Liver (tissue), 9 donors: ENCODE data around the gene ADAMTS20. TPM values are rescaled to one million over a fixed set of nuclear protein-coding genes. Genes with fewer than 3 reads are reported as not detected.

ENCODE experiments used
- DNase-seq: peaks from one replicate; pipeline ENCODE4 v3.0.0-alpha.2; 2017; ENCODE audit warnings: low spot score
- H3K27ac ChIP-seq, 2 donors: one replicate each; pipeline ENCODE4 v1.7.0; 2013; ENCODE audit warnings: inconsistent platforms in 2 of 2, low read length in 2 of 2, control low read depth in 1 of 2, low read depth in 1 of 2, mild to moderate bottlenecking in 1 of 2
- H3K27me3 ChIP-seq, 4 donors: one replicate each; pipeline versions ENCODE4 v1.6.1 to v1.7.0; 2013; ENCODE audit warnings: low read length in 3 of 4, inconsistent platforms in 1 of 4, mild to moderate bottlenecking in 1 of 4, moderate library complexity in 1 of 4; ENCODE audit not compliant: control insufficient read depth in 4 of 4, insufficient read depth in 4 of 4
- H3K36me3 ChIP-seq, 4 donors: one replicate each; pipeline versions ENCODE4 v1.6.1 to v1.7.0; 2013; ENCODE audit warnings: low read length in 3 of 4, mild to moderate bottlenecking in 3 of 4, low read depth in 1 of 4, moderate library complexity in 1 of 4; ENCODE audit not compliant: control insufficient read depth in 4 of 4, insufficient read depth in 3 of 4
- H3K4me1 ChIP-seq, 4 donors: one replicate each; pipeline versions ENCODE4 v1.6.1 to v1.7.0; 2013; ENCODE audit warnings: low read length in 3 of 4, mild to moderate bottlenecking in 3 of 4, moderate library complexity in 1 of 4; ENCODE audit not compliant: control insufficient read depth in 4 of 4, insufficient read depth in 4 of 4
- H3K4me3 ChIP-seq, 3 donors: one replicate each; pipeline versions ENCODE4 v1.6.1 to v1.7.0; 2013; ENCODE audit warnings: low read length in 3 of 3, control low read depth in 1 of 3, low read depth in 1 of 3, mild to moderate bottlenecking in 1 of 3
- H3K9ac ChIP-seq, 2 donors: one replicate each; pipeline ENCODE4 v1.7.0; 2013; ENCODE audit warnings: low read length in 2 of 2, mild to moderate bottlenecking in 2 of 2, moderate library complexity in 2 of 2, control low read depth in 1 of 2, low read depth in 1 of 2
- H3K9me3 ChIP-seq, 4 donors: one replicate each; pipeline versions ENCODE4 v1.6.1 to v1.7.0; 2013; ENCODE audit warnings: low read length in 3 of 4; ENCODE audit not compliant: control insufficient read depth in 4 of 4
- EGR1 ChIP-seq, 2 donors: IDR thresholded peaks; 2 replicates each; pipeline ENCODE4 v1.6.1; 2016 to 2018; ENCODE audit warnings: antibody characterized with exemption in 2 of 2, low read depth in 2 of 2
- FOXA1 ChIP-seq: IDR thresholded peaks from 2 replicates; pipeline ENCODE4 v1.6.1; 2016; ENCODE audit warnings: antibody characterized with exemption
- FOXA2 ChIP-seq: IDR thresholded peaks from 2 replicates; pipeline ENCODE4 v1.6.1; 2016; ENCODE audit warnings: antibody characterized with exemption
- GABPA ChIP-seq, 2 donors: IDR thresholded peaks in 1 of 2; conservative IDR thresholded peaks in 1 of 2; 2 replicates each; pipeline ENCODE4 v1.6.1; 2016; ENCODE audit warnings: antibody characterized with exemption in 2 of 2, mild to moderate bottlenecking in 1 of 2, moderate library complexity in 1 of 2
- HNF4A ChIP-seq, 2 donors: conservative IDR thresholded peaks; 2 replicates each; pipeline ENCODE4 v1.6.1; 2016; ENCODE audit warnings: antibody characterized with exemption in 2 of 2, mild to moderate bottlenecking in 2 of 2
- HNF4G ChIP-seq: IDR thresholded peaks from 2 replicates; pipeline ENCODE4 v1.6.1; 2016; ENCODE audit warnings: antibody characterized with exemption
- JUND ChIP-seq, 2 donors: IDR thresholded peaks; 2 replicates each; pipeline ENCODE4 v1.6.1; 2016; ENCODE audit warnings: antibody characterized with exemption in 2 of 2
- NR2F2 ChIP-seq: IDR thresholded peaks from 2 replicates; pipeline ENCODE4 v1.6.1; 2016; ENCODE audit warnings: antibody characterized with exemption
- RAD21 ChIP-seq, 2 donors: IDR thresholded peaks; 2 replicates each; pipeline ENCODE4 v1.6.1; 2016; ENCODE audit warnings: antibody characterized with exemption in 2 of 2, mild to moderate bottlenecking in 2 of 2
- RXRA ChIP-seq, 2 donors: IDR thresholded peaks; 2 replicates each; pipeline ENCODE4 v1.6.1; 2017 to 2018; ENCODE audit warnings: antibody characterized with exemption in 2 of 2, mild to moderate bottlenecking in 1 of 2
- SP1 ChIP-seq: IDR thresholded peaks from 2 replicates; pipeline ENCODE4 v1.6.1; 2018; ENCODE audit warnings: antibody characterized with exemption, mild to moderate bottlenecking
- TAF1 ChIP-seq: conservative IDR thresholded peaks from 2 replicates; pipeline ENCODE4 v1.6.1; 2016; ENCODE audit warnings: antibody characterized with exemption, mild to moderate bottlenecking
- YY1 ChIP-seq: IDR thresholded peaks from 2 replicates; pipeline ENCODE4 v1.6.1; 2016; ENCODE audit warnings: antibody characterized with exemption, mild to moderate bottlenecking
- WGBS: extraction: QIAGEN DNeasy Blood & Tissue Kit; methylation state at CpG from one replicate; pipeline ENCODE4 v1.1.7; 2013; 5-methylcytosine and 5-hydroxymethylcytosine counted together
- polyA plus RNA-seq, 2 donors: library from polyadenylated mRNA; stranded (reverse) in 1 of 2; unstranded in 1 of 2; fragments of 200-250 nt in 1 of 2; fragments of >200 nt in 1 of 2; fragmentation: Nextera tagmentation in 1 of 2; extraction: Ambion mirVana in 1 of 2; gene quantifications; one replicate each; pipeline versions ENCODE4 v1.2.1 to v1.2.3, GENCODE V29; 2013 to 2015
- total RNA-seq, 2 donors: library from RNA; depleted of rRNA; stranded (reverse); fragments of >200 nt; gene quantifications; one replicate each; pipeline ENCODE4 v1.2.3, GENCODE V29; 2014
- TF ChIP-seq, protein P1 (sequence below): IDR thresholded peaks from 2 replicates; pipeline ENCODE4 v1.6.1; 2016; ENCODE audit warnings: antibody characterized with exemption
- TF ChIP-seq, protein P2 (sequence below): IDR thresholded peaks from 2 replicates; pipeline ENCODE4 v1.6.1; 2016; ENCODE audit warnings: antibody characterized with exemption
- TF ChIP-seq, protein P3 (sequence below): IDR thresholded peaks from 2 replicates; pipeline ENCODE4 v1.6.1; 2016; ENCODE audit warnings: antibody characterized with exemption
- TF ChIP-seq, protein P4 (sequence below): IDR thresholded peaks from 2 replicates; pipeline ENCODE4 v1.6.1; 2016; ENCODE audit warnings: antibody characterized with exemption, mild to moderate bottlenecking
- TF ChIP-seq, protein P5 (sequence below): fragments of 150-350 bp; IDR thresholded peaks from 2 replicates; pipeline ENCODE4 v1.5.1; 2017; ENCODE audit warnings: improper control_type of control experiment, low read depth, low read length; ENCODE audit not compliant: missing input control
- donor health status: healthy.
- donor health status: healthy.
- donor health status: healthy.
- donor health status: healthy.
- donor health status: healthy.

The ADAMTS20 gene
- total and polyA plus RNA-seq, 4 donors = 0.05 TPM; not detected in 3

DNA sequence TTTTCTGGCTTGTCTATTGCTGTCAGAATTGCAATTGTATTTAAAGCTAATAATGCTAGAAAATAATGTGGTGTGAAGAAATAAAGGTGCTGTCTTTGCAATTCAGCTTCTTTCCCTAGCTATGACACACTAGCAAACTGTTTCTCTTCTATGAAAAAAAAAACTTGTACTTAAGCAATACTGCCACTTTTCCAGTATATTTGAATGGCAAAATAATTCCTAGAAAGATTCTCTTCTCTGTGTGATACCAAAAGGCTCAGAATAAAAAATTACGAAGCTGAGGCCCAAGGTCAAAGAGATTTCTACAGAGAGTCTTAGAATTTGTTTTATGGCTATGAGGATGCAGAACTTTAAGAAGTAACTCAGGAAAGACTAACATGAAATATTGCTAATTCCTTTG lies 235.5 kb downstream of the ADAMTS20 start:
- no peak for TF ChIP-seq EGR1 (IDR thresholded peaks at IDR 0.05; ENCODE audit: low read depth in 2 of 2)
- TF ChIP-seq HNF4G = no peak
- TF ChIP-seq GABPA (IDR thresholded peaks at IDR 0.05 in 1 of 2, conservative IDR thresholded peaks at IDR 0.05 in 1 of 2) = no peak
- TF ChIP-seq SP1 = no peak
- no peak for TF ChIP-seq NR2F2
- TF ChIP-seq RAD21 (IDR thresholded peaks at IDR 0.05) = no peak
- no peak for TF ChIP-seq HNF4A (conservative IDR thresholded peaks at IDR 0.05)
- TF ChIP-seq JUND (IDR thresholded peaks at IDR 0.05) = no peak
- TF ChIP-seq YY1 = no peak
- TF ChIP-seq, protein P1, sequence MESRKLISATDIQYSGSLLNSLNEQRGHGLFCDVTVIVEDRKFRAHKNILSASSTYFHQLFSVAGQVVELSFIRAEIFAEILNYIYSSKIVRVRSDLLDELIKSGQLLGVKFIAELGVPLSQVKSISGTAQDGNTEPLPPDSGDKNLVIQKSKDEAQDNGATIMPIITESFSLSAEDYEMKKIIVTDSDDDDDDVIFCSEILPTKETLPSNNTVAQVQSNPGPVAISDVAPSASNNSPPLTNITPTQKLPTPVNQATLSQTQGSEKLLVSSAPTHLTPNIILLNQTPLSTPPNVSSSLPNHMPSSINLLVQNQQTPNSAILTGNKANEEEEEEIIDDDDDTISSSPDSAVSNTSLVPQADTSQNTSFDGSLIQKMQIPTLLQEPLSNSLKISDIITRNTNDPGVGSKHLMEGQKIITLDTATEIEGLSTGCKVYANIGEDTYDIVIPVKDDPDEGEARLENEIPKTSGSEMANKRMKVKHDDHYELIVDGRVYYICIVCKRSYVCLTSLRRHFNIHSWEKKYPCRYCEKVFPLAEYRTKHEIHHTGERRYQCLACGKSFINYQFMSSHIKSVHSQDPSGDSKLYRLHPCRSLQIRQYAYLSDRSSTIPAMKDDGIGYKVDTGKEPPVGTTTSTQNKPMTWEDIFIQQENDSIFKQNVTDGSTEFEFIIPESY = no peak
- TF ChIP-seq, protein P2, sequence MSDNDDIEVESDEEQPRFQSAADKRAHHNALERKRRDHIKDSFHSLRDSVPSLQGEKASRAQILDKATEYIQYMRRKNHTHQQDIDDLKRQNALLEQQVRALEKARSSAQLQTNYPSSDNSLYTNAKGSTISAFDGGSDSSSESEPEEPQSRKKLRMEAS = no peak
- TF ChIP-seq, protein P3, sequence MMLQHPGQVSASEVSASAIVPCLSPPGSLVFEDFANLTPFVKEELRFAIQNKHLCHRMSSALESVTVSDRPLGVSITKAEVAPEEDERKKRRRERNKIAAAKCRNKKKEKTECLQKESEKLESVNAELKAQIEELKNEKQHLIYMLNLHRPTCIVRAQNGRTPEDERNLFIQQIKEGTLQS = no peak
- no peak for TF ChIP-seq FOXA1
- TF ChIP-seq, protein P4, sequence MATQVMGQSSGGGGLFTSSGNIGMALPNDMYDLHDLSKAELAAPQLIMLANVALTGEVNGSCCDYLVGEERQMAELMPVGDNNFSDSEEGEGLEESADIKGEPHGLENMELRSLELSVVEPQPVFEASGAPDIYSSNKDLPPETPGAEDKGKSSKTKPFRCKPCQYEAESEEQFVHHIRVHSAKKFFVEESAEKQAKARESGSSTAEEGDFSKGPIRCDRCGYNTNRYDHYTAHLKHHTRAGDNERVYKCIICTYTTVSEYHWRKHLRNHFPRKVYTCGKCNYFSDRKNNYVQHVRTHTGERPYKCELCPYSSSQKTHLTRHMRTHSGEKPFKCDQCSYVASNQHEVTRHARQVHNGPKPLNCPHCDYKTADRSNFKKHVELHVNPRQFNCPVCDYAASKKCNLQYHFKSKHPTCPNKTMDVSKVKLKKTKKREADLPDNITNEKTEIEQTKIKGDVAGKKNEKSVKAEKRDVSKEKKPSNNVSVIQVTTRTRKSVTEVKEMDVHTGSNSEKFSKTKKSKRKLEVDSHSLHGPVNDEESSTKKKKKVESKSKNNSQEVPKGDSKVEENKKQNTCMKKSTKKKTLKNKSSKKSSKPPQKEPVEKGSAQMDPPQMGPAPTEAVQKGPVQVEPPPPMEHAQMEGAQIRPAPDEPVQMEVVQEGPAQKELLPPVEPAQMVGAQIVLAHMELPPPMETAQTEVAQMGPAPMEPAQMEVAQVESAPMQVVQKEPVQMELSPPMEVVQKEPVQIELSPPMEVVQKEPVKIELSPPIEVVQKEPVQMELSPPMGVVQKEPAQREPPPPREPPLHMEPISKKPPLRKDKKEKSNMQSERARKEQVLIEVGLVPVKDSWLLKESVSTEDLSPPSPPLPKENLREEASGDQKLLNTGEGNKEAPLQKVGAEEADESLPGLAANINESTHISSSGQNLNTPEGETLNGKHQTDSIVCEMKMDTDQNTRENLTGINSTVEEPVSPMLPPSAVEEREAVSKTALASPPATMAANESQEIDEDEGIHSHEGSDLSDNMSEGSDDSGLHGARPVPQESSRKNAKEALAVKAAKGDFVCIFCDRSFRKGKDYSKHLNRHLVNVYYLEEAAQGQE = no peak
- TF ChIP-seq, protein P5, sequence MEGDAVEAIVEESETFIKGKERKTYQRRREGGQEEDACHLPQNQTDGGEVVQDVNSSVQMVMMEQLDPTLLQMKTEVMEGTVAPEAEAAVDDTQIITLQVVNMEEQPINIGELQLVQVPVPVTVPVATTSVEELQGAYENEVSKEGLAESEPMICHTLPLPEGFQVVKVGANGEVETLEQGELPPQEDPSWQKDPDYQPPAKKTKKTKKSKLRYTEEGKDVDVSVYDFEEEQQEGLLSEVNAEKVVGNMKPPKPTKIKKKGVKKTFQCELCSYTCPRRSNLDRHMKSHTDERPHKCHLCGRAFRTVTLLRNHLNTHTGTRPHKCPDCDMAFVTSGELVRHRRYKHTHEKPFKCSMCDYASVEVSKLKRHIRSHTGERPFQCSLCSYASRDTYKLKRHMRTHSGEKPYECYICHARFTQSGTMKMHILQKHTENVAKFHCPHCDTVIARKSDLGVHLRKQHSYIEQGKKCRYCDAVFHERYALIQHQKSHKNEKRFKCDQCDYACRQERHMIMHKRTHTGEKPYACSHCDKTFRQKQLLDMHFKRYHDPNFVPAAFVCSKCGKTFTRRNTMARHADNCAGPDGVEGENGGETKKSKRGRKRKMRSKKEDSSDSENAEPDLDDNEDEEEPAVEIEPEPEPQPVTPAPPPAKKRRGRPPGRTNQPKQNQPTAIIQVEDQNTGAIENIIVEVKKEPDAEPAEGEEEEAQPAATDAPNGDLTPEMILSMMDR = no peak
- Histone ChIP-seq H3K9me3 (no peaks in the 10 kb centered on the region), H3K4me1 (no peaks in the 10 kb centered on the region), H3K9ac (no peak overlapping the region), H3K4me3 (no peak overlapping the region), H3K27me3 (no peaks in the 10 kb centered on the region), H3K36me3 (no peaks in the 10 kb centered on the region), H3K27ac (no peak overlapping the region)
- no peak for DNase-seq
- 70% methylated on average over 1 of the region's 1 CpG for WGBS

DNA sequence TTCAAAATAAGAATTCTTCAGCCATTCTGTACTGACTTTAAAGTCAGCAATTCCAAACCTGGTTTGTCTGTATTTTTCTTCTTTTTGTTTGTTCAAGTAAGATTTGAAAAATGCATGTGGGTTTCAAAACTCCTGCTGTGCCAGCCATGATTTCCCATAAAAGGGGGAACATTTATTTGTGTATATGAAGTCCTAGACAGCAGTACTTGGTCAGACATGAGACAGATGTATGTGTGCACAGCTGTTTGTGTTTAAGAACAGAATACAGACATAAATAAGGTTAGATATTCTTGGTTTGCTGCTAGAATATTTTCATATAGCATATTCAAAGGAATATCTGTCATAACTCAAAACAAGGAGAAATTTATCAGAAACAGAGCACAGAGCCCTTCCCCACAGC lies 236.0 kb downstream of the ADAMTS20 start:
- H3K9me3 ChIP-seq = no peaks in the 10 kb centered on the region
- no peak for DNase-seq
- H3K27me3 ChIP-seq = no peaks in the 10 kb centered on the region
- no peak overlapping the region for H3K4me3 ChIP-seq
- H3K36me3 ChIP-seq = no peaks in the 10 kb centered on the region
- H3K9ac ChIP-seq = no peak overlapping the region
- H3K27ac ChIP-seq = no peak overlapping the region
- H3K4me1 ChIP-seq = no peaks in the 10 kb centered on the region
- TF ChIP-seq NR2F2 (no peak), YY1 (no peak), SP1 (no peak), HNF4G (no peak), HNF4A (conservative IDR thresholded peaks at IDR 0.05) (no peak), RAD21 (IDR thresholded peaks at IDR 0.05) (no peak), EGR1 (IDR thresholded peaks at IDR 0.05; ENCODE audit: low read depth in 2 of 2) (no peak), GABPA (IDR thresholded peaks at IDR 0.05 in 1 of 2, conservative IDR thresholded peaks at IDR 0.05 in 1 of 2) (no peak), FOXA2 (no peak), TAF1 (no peak), JUND (IDR thresholded peaks at IDR 0.05) (no peak), RXRA (IDR thresholded peaks at IDR 0.05) (no peak), FOXA1 (no peak)
- TF ChIP-seq, protein P3 = no peak
- TF ChIP-seq, protein P5 = no peak
- TF ChIP-seq, protein P1 = no peak
- TF ChIP-seq, protein P2 = no peak
